Aorta (tissue), 4 donors: ENCODE data around the gene NLRP9. TPM values are rescaled to one million over a fixed set of nuclear protein-coding genes. Genes with fewer than 3 reads are reported as not detected.

Experiments used
- polyA plus RNA-seq, 2 donors: library from polyadenylated mRNA; stranded (reverse); fragments of 200-250 nt; gene quantifications; one replicate each; pipeline ENCODE4 v1.2.3, GENCODE V29; 2013
- total RNA-seq, 2 donors: library from RNA; stranded (reverse); fragmentation: NEBNext Ultra II Directional; extraction: Animal tissue kit (Norgen Biotek cat#: 25700); gene quantifications; one replicate each; pipeline ENCODE4 v1.2.1, GENCODE V29; 2021
- donor health status: healthy with polysubstance abuse.
- donor health status: Bipolar disorder and iron deficiency.
- donor health status: DM: no; HTN: no; CAD: no.
- donor health status: DM: yes; HTN: yes; CAD: no.

NLRP9 gene
- total and polyA plus RNA-seq, 4 donors, result not detected

Other genes with a start within 250 kb of the NLRP9 start
- gene SSC5D, start 250.0 kb downstream of the NLRP9 start, total RNA-seq, result 10 to 100 TPM in 1 of 2 donors, 1 to 10 TPM in 1; 8.6 to 64.1 TPM
- gene SSC5D, start 250.0 kb downstream of the NLRP9 start, polyA plus RNA-seq, result 1 to 10 TPM; 1.6 to 3.7 TPM
- gene SBK2, start 201.3 kb downstream of the NLRP9 start, total RNA-seq, result not detected
- not detected for gene SBK2, start 201.3 kb downstream of the NLRP9 start, polyA plus RNA-seq
- gene SBK3, start 192.9 kb downstream of the NLRP9 start, total RNA-seq, result under 1 TPM in 1 of 2 donors, not detected in 1; 0.48 TPM
- not detected for gene SBK3, start 192.9 kb downstream of the NLRP9 start, polyA plus RNA-seq
- gene ZNF579, start 157.6 kb downstream of the NLRP9 start, total RNA-seq, result 10 to 100 TPM; 12.9 to 13.1 TPM
- 10 to 100 TPM in 1 of 2 donors, under 1 TPM in 1; 0.63 to 12.6 TPM for gene ZNF579, start 157.6 kb downstream of the NLRP9 start, polyA plus RNA-seq
- gene FIZ1, start 138.9 kb downstream of the NLRP9 start, total RNA-seq, result 10 to 100 TPM; 12.7 to 13.2 TPM
- 10 to 100 TPM in 1 of 2 donors, 1 to 10 TPM in 1; 2.8 to 12.6 TPM for gene FIZ1, start 138.9 kb downstream of the NLRP9 start, polyA plus RNA-seq
- gene ZNF524, start 138.1 kb downstream of the NLRP9 start, total RNA-seq, result 10 to 100 TPM; 13.2 to 17.3 TPM
- 10 to 100 TPM; 13.4 to 38.8 TPM for gene ZNF524, start 138.1 kb downstream of the NLRP9 start, polyA plus RNA-seq
- gene ZNF865, start 132.8 kb downstream of the NLRP9 start, total RNA-seq, result 10 to 100 TPM; 13.4 to 16.4 TPM
- gene ZNF865, start 132.8 kb downstream of the NLRP9 start, polyA plus RNA-seq, result 1 to 10 TPM; 1.1 to 5.7 TPM
- 1 to 10 TPM; 5.1 to 5.3 TPM for gene ZNF784, start 113.8 kb downstream of the NLRP9 start, total RNA-seq
- gene ZNF784, start 113.8 kb downstream of the NLRP9 start, polyA plus RNA-seq, result 10 to 100 TPM in 1 of 2 donors, 1 to 10 TPM in 1; 4.8 to 27.2 TPM
- gene ZNF580, start 97.4 kb downstream of the NLRP9 start, total RNA-seq, result 10 to 100 TPM; 42.9 to 43.7 TPM
- gene ZNF580, start 97.4 kb downstream of the NLRP9 start, polyA plus RNA-seq, result 10 to 100 TPM; 13.3 to 79.6 TPM
- gene ZNF581, start 94.8 kb downstream of the NLRP9 start, total RNA-seq, result 10 to 100 TPM; 11.0 to 19.4 TPM
- 10 to 100 TPM; 15.8 to 23.8 TPM for gene ZNF581, start 94.8 kb downstream of the NLRP9 start, polyA plus RNA-seq
- 10 to 100 TPM in 1 of 2 donors, 1 to 10 TPM in 1; 7.2 to 11.0 TPM for gene CCDC106, start 90.2 kb downstream of the NLRP9 start, total RNA-seq
- gene CCDC106, start 90.2 kb downstream of the NLRP9 start, polyA plus RNA-seq, result 10 to 100 TPM; 10.0 to 19.0 TPM
- gene U2AF2, start 83.4 kb downstream of the NLRP9 start, total RNA-seq, result 100 to 1,000 TPM; 113 to 129 TPM
- 10 to 100 TPM; 40.6 to 66.3 TPM for gene U2AF2, start 83.4 kb downstream of the NLRP9 start, polyA plus RNA-seq
- gene EPN1, start 63.2 kb downstream of the NLRP9 start, total RNA-seq, result 10 to 100 TPM; 74.7 to 87.8 TPM
- gene EPN1, start 63.2 kb downstream of the NLRP9 start, polyA plus RNA-seq, result 10 to 100 TPM; 66.8 to 68.5 TPM
- not detected for gene RFPL4A, start 20.7 kb upstream of the NLRP9 start, total RNA-seq
- not detected for gene RFPL4A, start 20.7 kb upstream of the NLRP9 start, polyA plus RNA-seq
- not detected for gene RFPL4AL1, start 30.7 kb upstream of the NLRP9 start, total RNA-seq
- gene RFPL4AL1, start 30.7 kb upstream of the NLRP9 start, polyA plus RNA-seq, result not detected
- not detected for gene NLRP11, start 93.6 kb upstream of the NLRP9 start, total RNA-seq
- not detected for gene NLRP11, start 93.6 kb upstream of the NLRP9 start, polyA plus RNA-seq
- not detected for gene NLRP4, start 98.1 kb upstream of the NLRP9 start, total RNA-seq
- gene NLRP4, start 98.1 kb upstream of the NLRP9 start, polyA plus RNA-seq, result not detected
- gene NLRP13, start 193.9 kb upstream of the NLRP9 start, total RNA-seq, result not detected
- not detected for gene NLRP13, start 193.9 kb upstream of the NLRP9 start, polyA plus RNA-seq
- not detected for gene NLRP8, start 209.4 kb upstream of the NLRP9 start, total RNA-seq
- not detected for gene NLRP8, start 209.4 kb upstream of the NLRP9 start, polyA plus RNA-seq
- gene NLRP5, start 248.4 kb upstream of the NLRP9 start, total RNA-seq, result not detected
- gene NLRP5, start 248.4 kb upstream of the NLRP9 start, polyA plus RNA-seq, result not detected